GM23338 (cell line): ENCODE measurements around the gene IL1RL2. TPM values are rescaled to one million over a fixed set of nuclear protein-coding genes. Genes with fewer than 3 reads are reported as not detected.

Experiments
- ATAC-seq: fragments of 200-7000 bp; cut with Tn5 transposase; 3 replicates; pipeline ENCODE4 v1.9.1; 2020
- DNase-seq: peaks from one replicate; pipeline ENCODE4 v3.0.0-alpha.2; 2015; ENCODE audit warnings: low spot score
- H2AFZ ChIP-seq: fragments of 200-600 bp; sonication (generic); 2 replicates; pipeline ENCODE4 v1.8.0; 2016; ENCODE audit warnings: antibody characterized with exemption, mild to moderate bottlenecking, moderate library complexity
- H3F3A ChIP-seq: fragments of 200-600 bp; sonication (generic); replicated peaks from 2 replicates; pipeline ENCODE4 v1.8.0; 2017; ENCODE audit warnings: antibody characterized with exemption, mixed run types, low read depth
- H3K27ac ChIP-seq: fragments of 200-600 bp; sonication (generic); 2 replicates; pipeline ENCODE4 v1.6.1; 2016; ENCODE audit warnings: low read depth
- H3K27me3 ChIP-seq: fragments of 200-600 bp; sonication (generic); 2 replicates; pipeline ENCODE4 v1.8.0; 2016; ENCODE audit warnings: mild to moderate bottlenecking, mixed run types, moderate library complexity; ENCODE audit not compliant: insufficient read depth
- H3K36me3 ChIP-seq: fragments of 200-600 bp; sonication (generic); 2 replicates; pipeline ENCODE4 v1.8.0; 2016; ENCODE audit warnings: mild to moderate bottlenecking; ENCODE audit not compliant: insufficient read depth
- H3K4me1 ChIP-seq: fragments of 200-600 bp; sonication (generic); 2 replicates; pipeline ENCODE4 v1.8.0; 2016; ENCODE audit warnings: mild to moderate bottlenecking, moderate library complexity; ENCODE audit not compliant: insufficient read depth
- H3K4me2 ChIP-seq: fragments of 200-600 bp; sonication (generic); 2 replicates; pipeline ENCODE4 v1.7.1; 2017; ENCODE audit warnings: mixed run types
- H3K4me3 ChIP-seq: fragments of 200-600 bp; sonication (generic); 2 replicates; pipeline ENCODE4 v1.6.1; 2016; ENCODE audit warnings: mixed run types
- H3K79me2 ChIP-seq: fragments of 200-600 bp; sonication (generic); replicated peaks from 2 replicates; pipeline ENCODE4 v1.8.0; 2017; ENCODE audit warnings: mild to moderate bottlenecking; ENCODE audit not compliant: insufficient read depth
- H3K9me2 ChIP-seq: fragments of 200-600 bp; sonication (generic); 2 replicates; pipeline ENCODE4 v1.8.0; 2017; ENCODE audit not compliant: insufficient read depth
- H4K20me1 ChIP-seq: fragments of 200-600 bp; sonication (generic); replicated peaks from 2 replicates; pipeline ENCODE4 v1.8.0; 2017; ENCODE audit warnings: mild to moderate bottlenecking; ENCODE audit not compliant: insufficient read depth
- H3K27ac Mint-ChIP-seq: 2 replicates; pipeline ENCODE4 v1.8.0; 2020; ENCODE audit warnings: inconsistent platforms, mild to moderate bottlenecking, moderate library complexity, mixed read lengths
- H3K27me3 Mint-ChIP-seq: 3 replicates; pipeline ENCODE4 v1.8.0; 2022; ENCODE audit warnings: low read depth, mild to moderate bottlenecking, moderate library complexity, mixed read lengths, inconsistent platforms; ENCODE audit not compliant: insufficient read depth, poor library complexity
- H3K36me3 Mint-ChIP-seq: 3 replicates; pipeline ENCODE4 v1.8.0; 2021; ENCODE audit warnings: low read depth, mild to moderate bottlenecking, inconsistent platforms, moderate library complexity, mixed read lengths
- H3K4me1 Mint-ChIP-seq: 3 replicates; pipeline ENCODE4 v1.8.0; 2020; ENCODE audit warnings: mild to moderate bottlenecking, inconsistent platforms, mixed read lengths
- H3K4me3 Mint-ChIP-seq: 3 replicates; pipeline ENCODE4 v1.8.0; 2021; ENCODE audit warnings: moderate library complexity, mild to moderate bottlenecking, inconsistent platforms, mixed read lengths
- H3K9me3 Mint-ChIP-seq: 3 replicates; pipeline ENCODE4 v1.8.0; 2020; ENCODE audit warnings: moderate library complexity, mild to moderate bottlenecking, inconsistent platforms, mixed read lengths
- CREB1 ChIP-seq: fragments of 250-450 bp; sonication (Bioruptor Pico); IDR thresholded peaks from 2 replicates; pipeline ENCODE4 v1.5.0; 2020; ENCODE audit warnings: low read depth, mild to moderate bottlenecking, moderate library complexity
- EZH2 ChIP-seq: fragments of 200-600 bp; sonication (generic); IDR thresholded peaks from one replicate; pipeline ENCODE4 v1.8.0; 2017; ENCODE audit warnings: antibody characterized with exemption, mild to moderate bottlenecking, low read depth; ENCODE audit not compliant: unreplicated experiment
- EZH2phosphoT487 ChIP-seq: fragments of 200-600 bp; sonication (generic); IDR thresholded peaks from one replicate; pipeline ENCODE4 v1.8.1; 2018; ENCODE audit warnings: antibody characterized with exemption; ENCODE audit not compliant: unreplicated experiment
- JUNB ChIP-seq: IDR thresholded peaks from one replicate; pipeline ENCODE4 v1.6.1; 2016; ENCODE audit warnings: antibody characterized with exemption; ENCODE audit not compliant: unreplicated experiment
- NANOG ChIP-seq: IDR thresholded peaks from 2 replicates; pipeline ENCODE4 v1.6.1; 2016; ENCODE audit warnings: antibody characterized with exemption, borderline replicate concordance
- POLR2AphosphoS5 ChIP-seq: IDR thresholded peaks from 2 replicates; pipeline ENCODE4 v1.6.1; 2016; ENCODE audit warnings: antibody characterized with exemption, low read depth
- STAT1 ChIP-seq: IDR thresholded peaks from one replicate; pipeline ENCODE4 v1.6.1; 2016; ENCODE audit warnings: antibody characterized with exemption; ENCODE audit not compliant: unreplicated experiment
- ZNF114 ChIP-seq: fragments of 250-450 bp; sonication (Bioruptor Pico); IDR thresholded peaks from 2 replicates; pipeline ENCODE4 v1.5.0; 2020; ENCODE audit warnings: mild to moderate bottlenecking, moderate library complexity
- ZNF331 ChIP-seq: fragments of 250-450 bp; sonication (Bioruptor Pico); IDR thresholded peaks from 2 replicates; pipeline ENCODE4 v1.5.0; 2020; ENCODE audit warnings: low read depth, mild to moderate bottlenecking, moderate library complexity
- polyA plus RNA-seq: library from polyadenylated mRNA; unstranded; fragments of >200 nt; fragmentation: Nextera tagmentation; extraction: Ambion mirVana; gene quantifications from 2 replicates; pipeline ENCODE4 v1.2.1, GENCODE V29; 2016
- total RNA-seq: library from RNA; depleted of rRNA; stranded (reverse); fragments of >200 nt; shearing (Covaris generic); gene quantifications from 2 replicates; pipeline ENCODE4 v1.2.3, GENCODE V29; 2014
- TF ChIP-seq, protein P1 (sequence below): IDR thresholded peaks from one replicate; pipeline ENCODE4 v1.6.1; 2018; ENCODE audit warnings: antibody characterized with exemption; ENCODE audit not compliant: unreplicated experiment
- TF ChIP-seq, protein P2 (sequence below): IDR thresholded peaks from 2 replicates; pipeline ENCODE4 v1.6.1; 2016; ENCODE audit warnings: antibody characterized with exemption
- TF ChIP-seq, protein P3 (sequence below), 2 experiments: fragments of 200-600 bp in 1 of 2; sonication (generic) in 1 of 2; conservative IDR thresholded peaks; 2 replicates each; pipeline versions ENCODE4 v1.5.1 to v1.6.1; 2016 to 2017; ENCODE audit warnings: antibody characterized with exemption in 2 of 2, low read depth in 2 of 2, mild to moderate bottlenecking in 2 of 2, moderate library complexity in 1 of 2
- TF ChIP-seq, protein P4 (sequence below): fragments of 250-450 bp; sonication (Bioruptor Pico); IDR thresholded peaks from 2 replicates; pipeline ENCODE4 v1.5.0; 2020; ENCODE audit warnings: mild to moderate bottlenecking, moderate library complexity

The IL1RL2 gene
- total and polyA plus RNA-seq, 2 experiments from 2014 or later, result not detected

DNA sequence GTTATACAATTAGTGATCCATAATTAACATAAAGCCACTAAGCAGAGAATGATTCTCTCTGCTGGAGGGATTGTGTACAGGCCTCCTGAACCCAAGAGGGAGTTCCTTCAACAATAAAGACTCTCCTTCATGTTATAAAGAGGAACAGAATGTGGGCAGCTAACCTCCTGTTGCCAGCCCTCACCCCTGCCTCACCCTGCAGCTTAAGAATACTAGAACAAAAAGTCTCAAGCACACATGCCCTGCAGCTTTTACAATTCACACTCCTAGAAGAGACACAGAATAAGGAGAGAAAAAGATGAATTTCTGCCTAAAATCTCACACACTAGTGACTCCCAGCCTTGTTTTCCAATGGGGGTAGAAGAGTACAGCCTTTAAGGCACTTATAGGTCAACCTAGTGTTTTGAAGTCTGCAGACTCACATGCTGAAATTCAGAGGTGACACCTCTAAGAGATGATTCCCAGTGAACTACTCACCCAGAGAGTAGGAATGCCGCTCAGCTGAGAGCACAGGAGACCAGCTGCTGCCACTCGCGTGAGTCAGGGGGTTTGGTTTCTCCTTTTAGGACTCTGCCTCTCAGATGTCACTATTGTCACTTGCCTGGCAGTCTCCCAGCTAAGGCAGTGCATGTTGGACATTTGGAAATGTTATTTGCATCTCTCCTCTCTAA lies 92.0 kb downstream of the IL1RL2 start:
- no peaks in the 10 kb centered on the region for H3K27me3 ChIP-seq
- no peaks in the 10 kb centered on the region for H3K36me3 ChIP-seq
- peaks cover 15% of the 10 kb centered on the region; the same call in 2 of the 3 replicates for H3K9me3 Mint-ChIP-seq
- TF ChIP-seq ZNF331 (CRISPR knock-in tag), result no peak
- TF ChIP-seq, protein P1, sequence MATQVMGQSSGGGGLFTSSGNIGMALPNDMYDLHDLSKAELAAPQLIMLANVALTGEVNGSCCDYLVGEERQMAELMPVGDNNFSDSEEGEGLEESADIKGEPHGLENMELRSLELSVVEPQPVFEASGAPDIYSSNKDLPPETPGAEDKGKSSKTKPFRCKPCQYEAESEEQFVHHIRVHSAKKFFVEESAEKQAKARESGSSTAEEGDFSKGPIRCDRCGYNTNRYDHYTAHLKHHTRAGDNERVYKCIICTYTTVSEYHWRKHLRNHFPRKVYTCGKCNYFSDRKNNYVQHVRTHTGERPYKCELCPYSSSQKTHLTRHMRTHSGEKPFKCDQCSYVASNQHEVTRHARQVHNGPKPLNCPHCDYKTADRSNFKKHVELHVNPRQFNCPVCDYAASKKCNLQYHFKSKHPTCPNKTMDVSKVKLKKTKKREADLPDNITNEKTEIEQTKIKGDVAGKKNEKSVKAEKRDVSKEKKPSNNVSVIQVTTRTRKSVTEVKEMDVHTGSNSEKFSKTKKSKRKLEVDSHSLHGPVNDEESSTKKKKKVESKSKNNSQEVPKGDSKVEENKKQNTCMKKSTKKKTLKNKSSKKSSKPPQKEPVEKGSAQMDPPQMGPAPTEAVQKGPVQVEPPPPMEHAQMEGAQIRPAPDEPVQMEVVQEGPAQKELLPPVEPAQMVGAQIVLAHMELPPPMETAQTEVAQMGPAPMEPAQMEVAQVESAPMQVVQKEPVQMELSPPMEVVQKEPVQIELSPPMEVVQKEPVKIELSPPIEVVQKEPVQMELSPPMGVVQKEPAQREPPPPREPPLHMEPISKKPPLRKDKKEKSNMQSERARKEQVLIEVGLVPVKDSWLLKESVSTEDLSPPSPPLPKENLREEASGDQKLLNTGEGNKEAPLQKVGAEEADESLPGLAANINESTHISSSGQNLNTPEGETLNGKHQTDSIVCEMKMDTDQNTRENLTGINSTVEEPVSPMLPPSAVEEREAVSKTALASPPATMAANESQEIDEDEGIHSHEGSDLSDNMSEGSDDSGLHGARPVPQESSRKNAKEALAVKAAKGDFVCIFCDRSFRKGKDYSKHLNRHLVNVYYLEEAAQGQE, result no peak
- TF ChIP-seq, protein P2, sequence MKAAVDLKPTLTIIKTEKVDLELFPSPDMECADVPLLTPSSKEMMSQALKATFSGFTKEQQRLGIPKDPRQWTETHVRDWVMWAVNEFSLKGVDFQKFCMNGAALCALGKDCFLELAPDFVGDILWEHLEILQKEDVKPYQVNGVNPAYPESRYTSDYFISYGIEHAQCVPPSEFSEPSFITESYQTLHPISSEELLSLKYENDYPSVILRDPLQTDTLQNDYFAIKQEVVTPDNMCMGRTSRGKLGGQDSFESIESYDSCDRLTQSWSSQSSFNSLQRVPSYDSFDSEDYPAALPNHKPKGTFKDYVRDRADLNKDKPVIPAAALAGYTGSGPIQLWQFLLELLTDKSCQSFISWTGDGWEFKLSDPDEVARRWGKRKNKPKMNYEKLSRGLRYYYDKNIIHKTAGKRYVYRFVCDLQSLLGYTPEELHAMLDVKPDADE, result no peak
- no peak for TF ChIP-seq ZNF114 (CRISPR knock-in tag)
- no peak for TF ChIP-seq JUNB
- TF ChIP-seq EZH2, result no peak
- no peak for TF ChIP-seq EZH2phosphoT487
- TF ChIP-seq NANOG, result no peak
- no peak for TF ChIP-seq STAT1
- TF ChIP-seq POLR2AphosphoS5, result no peak
- TF ChIP-seq CREB1, result no peak
- TF ChIP-seq, protein P3, sequence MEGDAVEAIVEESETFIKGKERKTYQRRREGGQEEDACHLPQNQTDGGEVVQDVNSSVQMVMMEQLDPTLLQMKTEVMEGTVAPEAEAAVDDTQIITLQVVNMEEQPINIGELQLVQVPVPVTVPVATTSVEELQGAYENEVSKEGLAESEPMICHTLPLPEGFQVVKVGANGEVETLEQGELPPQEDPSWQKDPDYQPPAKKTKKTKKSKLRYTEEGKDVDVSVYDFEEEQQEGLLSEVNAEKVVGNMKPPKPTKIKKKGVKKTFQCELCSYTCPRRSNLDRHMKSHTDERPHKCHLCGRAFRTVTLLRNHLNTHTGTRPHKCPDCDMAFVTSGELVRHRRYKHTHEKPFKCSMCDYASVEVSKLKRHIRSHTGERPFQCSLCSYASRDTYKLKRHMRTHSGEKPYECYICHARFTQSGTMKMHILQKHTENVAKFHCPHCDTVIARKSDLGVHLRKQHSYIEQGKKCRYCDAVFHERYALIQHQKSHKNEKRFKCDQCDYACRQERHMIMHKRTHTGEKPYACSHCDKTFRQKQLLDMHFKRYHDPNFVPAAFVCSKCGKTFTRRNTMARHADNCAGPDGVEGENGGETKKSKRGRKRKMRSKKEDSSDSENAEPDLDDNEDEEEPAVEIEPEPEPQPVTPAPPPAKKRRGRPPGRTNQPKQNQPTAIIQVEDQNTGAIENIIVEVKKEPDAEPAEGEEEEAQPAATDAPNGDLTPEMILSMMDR (conservative IDR thresholded peaks at IDR 0.05; ENCODE audit: low read depth in 2 of 2), result no peak
- TF ChIP-seq, protein P4, sequence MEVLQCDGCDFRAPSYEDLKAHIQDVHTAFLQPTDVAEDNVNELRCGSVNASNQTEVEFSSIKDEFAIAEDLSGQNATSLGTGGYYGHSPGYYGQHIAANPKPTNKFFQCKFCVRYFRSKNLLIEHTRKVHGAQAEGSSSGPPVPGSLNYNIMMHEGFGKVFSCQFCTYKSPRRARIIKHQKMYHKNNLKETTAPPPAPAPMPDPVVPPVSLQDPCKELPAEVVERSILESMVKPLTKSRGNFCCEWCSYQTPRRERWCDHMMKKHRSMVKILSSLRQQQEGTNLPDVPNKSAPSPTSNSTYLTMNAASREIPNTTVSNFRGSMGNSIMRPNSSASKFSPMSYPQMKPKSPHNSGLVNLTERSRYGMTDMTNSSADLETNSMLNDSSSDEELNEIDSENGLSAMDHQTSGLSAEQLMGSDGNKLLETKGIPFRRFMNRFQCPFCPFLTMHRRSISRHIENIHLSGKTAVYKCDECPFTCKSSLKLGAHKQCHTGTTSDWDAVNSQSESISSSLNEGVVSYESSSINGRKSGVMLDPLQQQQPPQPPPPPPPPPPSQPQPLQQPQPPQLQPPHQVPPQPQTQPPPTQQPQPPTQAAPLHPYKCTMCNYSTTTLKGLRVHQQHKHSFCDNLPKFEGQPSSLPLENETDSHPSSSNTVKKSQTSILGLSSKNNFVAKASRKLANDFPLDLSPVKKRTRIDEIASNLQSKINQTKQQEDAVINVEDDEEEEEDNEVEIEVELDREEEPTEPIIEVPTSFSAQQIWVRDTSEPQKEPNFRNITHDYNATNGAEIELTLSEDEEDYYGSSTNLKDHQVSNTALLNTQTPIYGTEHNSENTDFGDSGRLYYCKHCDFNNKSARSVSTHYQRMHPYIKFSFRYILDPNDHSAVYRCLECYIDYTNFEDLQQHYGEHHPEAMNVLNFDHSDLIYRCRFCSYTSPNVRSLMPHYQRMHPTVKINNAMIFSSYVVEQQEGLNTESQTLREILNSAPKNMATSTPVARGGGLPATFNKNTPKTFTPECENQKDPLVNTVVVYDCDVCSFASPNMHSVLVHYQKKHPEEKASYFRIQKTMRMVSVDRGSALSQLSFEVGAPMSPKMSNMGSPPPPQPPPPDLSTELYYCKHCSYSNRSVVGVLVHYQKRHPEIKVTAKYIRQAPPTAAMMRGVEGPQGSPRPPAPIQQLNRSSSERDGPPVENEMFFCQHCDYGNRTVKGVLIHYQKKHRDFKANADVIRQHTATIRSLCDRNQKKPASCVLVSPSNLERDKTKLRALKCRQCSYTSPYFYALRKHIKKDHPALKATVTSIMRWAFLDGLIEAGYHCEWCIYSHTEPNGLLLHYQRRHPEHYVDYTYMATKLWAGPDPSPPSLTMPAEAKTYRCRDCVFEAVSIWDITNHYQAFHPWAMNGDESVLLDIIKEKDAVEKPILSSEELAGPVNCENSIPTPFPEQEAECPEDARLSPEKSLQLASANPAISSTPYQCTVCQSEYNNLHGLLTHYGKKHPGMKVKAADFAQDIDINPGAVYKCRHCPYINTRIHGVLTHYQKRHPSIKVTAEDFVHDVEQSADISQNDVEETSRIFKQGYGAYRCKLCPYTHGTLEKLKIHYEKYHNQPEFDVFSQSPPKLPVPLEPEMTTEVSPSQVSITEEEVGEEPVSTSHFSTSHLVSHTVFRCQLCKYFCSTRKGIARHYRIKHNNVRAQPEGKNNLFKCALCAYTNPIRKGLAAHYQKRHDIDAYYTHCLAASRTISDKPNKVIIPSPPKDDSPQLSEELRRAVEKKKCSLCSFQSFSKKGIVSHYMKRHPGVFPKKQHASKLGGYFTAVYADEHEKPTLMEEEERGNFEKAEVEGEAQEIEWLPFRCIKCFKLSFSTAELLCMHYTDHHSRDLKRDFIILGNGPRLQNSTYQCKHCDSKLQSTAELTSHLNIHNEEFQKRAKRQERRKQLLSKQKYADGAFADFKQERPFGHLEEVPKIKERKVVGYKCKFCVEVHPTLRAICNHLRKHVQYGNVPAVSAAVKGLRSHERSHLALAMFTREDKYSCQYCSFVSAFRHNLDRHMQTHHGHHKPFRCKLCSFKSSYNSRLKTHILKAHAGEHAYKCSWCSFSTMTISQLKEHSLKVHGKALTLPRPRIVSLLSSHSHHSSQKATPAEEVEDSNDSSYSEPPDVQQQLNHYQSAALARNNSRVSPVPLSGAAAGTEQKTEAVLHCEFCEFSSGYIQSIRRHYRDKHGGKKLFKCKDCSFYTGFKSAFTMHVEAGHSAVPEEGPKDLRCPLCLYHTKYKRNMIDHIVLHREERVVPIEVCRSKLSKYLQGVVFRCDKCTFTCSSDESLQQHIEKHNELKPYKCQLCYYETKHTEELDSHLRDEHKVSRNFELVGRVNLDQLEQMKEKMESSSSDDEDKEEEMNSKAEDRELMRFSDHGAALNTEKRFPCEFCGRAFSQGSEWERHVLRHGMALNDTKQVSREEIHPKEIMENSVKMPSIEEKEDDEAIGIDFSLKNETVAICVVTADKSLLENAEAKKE (CRISPR knock-in tag), result no peak
- peaks cover 5% of the 10 kb centered on the region for H3K9me2 ChIP-seq
- no peaks in the 10 kb centered on the region for H4K20me1 ChIP-seq
- H3F3A ChIP-seq, result no peaks in the 10 kb centered on the region
- H3K36me3 Mint-ChIP-seq, result peaks cover 9% of the 10 kb centered on the region; the same call in 2 of the 3 replicates
- H3K4me3 ChIP-seq, result no peak overlapping the region
- H3K4me3 Mint-ChIP-seq, result no peak overlapping the region
- H3K27ac Mint-ChIP-seq, result no peak overlapping the region
- no peaks in the 10 kb centered on the region for H3K4me1 Mint-ChIP-seq
- no peaks in the 10 kb centered on the region for H3K79me2 ChIP-seq
- no peak overlapping the region for H2AFZ ChIP-seq
- no peak for DNase-seq
- no peaks in the 10 kb centered on the region for H3K27me3 Mint-ChIP-seq
- no peaks in the 10 kb centered on the region for H3K4me1 ChIP-seq
- H3K4me2 ChIP-seq, result no peak overlapping the region
- no peak overlapping the region for H3K27ac ChIP-seq
- ATAC-seq, result no peak
